Panc1 (cell line): Measurements from ENCODE around the gene SSBP4. TPM values are rescaled to one million over a fixed set of nuclear protein-coding genes. Genes with fewer than 3 reads are reported as not detected.

Source experiments
- ATAC-seq: fragments of 200-7000 bp; cut with Tn5 transposase; 2 replicates; pipeline ENCODE4 v1.9.1; 2020; ENCODE audit warnings: mild to moderate bottlenecking, moderate library complexity
- BruUV-seq: library from RNA; stranded (reverse); fragments of 400-500 nt; replicated peaks from 2 replicates; lab custom pipeline; 2021; lab: Mats Ljungman, UMichigan
- CTCF ChIA-PET: fragments of 300-600 bp; sonication (Branson Sonifier 250); formaldehyde crosslinking; loops from one replicate; lab custom pipeline; 2022; ENCODE audit warnings: antibody characterized with exemption; lab: Charles Lee
- POLR2A ChIA-PET: fragments of 300-600 bp; sonication (Branson Sonifier 250); formaldehyde crosslinking; loops from one replicate; lab custom pipeline; 2022; ENCODE audit warnings: antibody characterized with exemption; lab: Charles Lee
- DNase-seq: peaks from one replicate; pipeline ENCODE4 v3.0.0-alpha.2; 2010; ENCODE audit warnings: low read depth, low spot score
- H3K27ac ChIP-seq: 2 replicates; pipeline ENCODE4 v1.5.1; 2011; ENCODE audit warnings: mild to moderate bottlenecking, low read length, inconsistent platforms
- H3K27me3 ChIP-seq: fragments of 200-500 bp; sonication (Bioruptor generic); 2 replicates; pipeline ENCODE4 v1.6.0; 2014; ENCODE audit warnings: low read length, inconsistent platforms; ENCODE audit not compliant: control insufficient read depth, insufficient read depth
- H3K36me3 ChIP-seq: fragments of 200-500 bp; sonication (Bioruptor generic); 2 replicates; pipeline ENCODE4 v1.5.1; 2014; ENCODE audit warnings: inconsistent platforms, mild to moderate bottlenecking, low read length, moderate library complexity; ENCODE audit not compliant: control insufficient read depth, insufficient read depth
- H3K4me1 ChIP-seq: 2 replicates; pipeline ENCODE4 v1.5.1; 2011; ENCODE audit warnings: inconsistent platforms, mild to moderate bottlenecking, low read length, moderate library complexity; ENCODE audit not compliant: control insufficient read depth, insufficient read depth
- H3K4me3 ChIP-seq, 2 experiments: 2 replicates each; pipeline ENCODE4 v1.5.1; 2011 to 2012; ENCODE audit warnings: low read depth in 2 of 2, low read length in 2 of 2, mild to moderate bottlenecking in 2 of 2, inconsistent platforms in 1 of 2, moderate library complexity in 1 of 2
- H3K9me3 ChIP-seq: fragments of 200-500 bp; sonication (Bioruptor generic); 2 replicates; pipeline ENCODE4 v1.5.1; 2014; ENCODE audit warnings: low read depth, mild to moderate bottlenecking, inconsistent platforms, low read length, moderate library complexity; ENCODE audit not compliant: control insufficient read depth, insufficient read depth
- CTCF ChIP-seq: fragments of 450-650 bp; IDR thresholded peaks from 2 replicates; pipeline ENCODE4 v1.5.1; 2017; ENCODE audit warnings: mild to moderate bottlenecking
- POLR2AphosphoS5 ChIP-seq: IDR thresholded peaks from 2 replicates; pipeline ENCODE4 v1.6.1; 2012; ENCODE audit warnings: mild to moderate bottlenecking, low read depth, low read length, moderate library complexity
- REST ChIP-seq, 2 experiments: IDR thresholded peaks; 2 replicates each; pipeline ENCODE4 v1.6.1; 2011 to 2012; ENCODE audit warnings: low read depth in 2 of 2, control low read depth in 1 of 2, low read length in 1 of 2, mild to moderate bottlenecking in 1 of 2, moderate library complexity in 1 of 2; ENCODE audit not compliant: insufficient read depth in 1 of 2
- SIN3A ChIP-seq: IDR thresholded peaks from 2 replicates; pipeline ENCODE4 v1.6.1; 2012; ENCODE audit warnings: low read depth, mild to moderate bottlenecking, low read length, moderate library complexity, borderline replicate concordance; ENCODE audit not compliant: insufficient read depth
- TCF7L2 ChIP-seq: IDR thresholded peaks from 2 replicates; pipeline ENCODE4 v1.6.1; 2011; ENCODE audit warnings: mild to moderate bottlenecking, low read depth, low read length, inconsistent platforms
- in situ Hi-C: cut with HindIII; loops from 2 replicates; pipeline ENCODE4 v1.10.0; 2016; ENCODE audit warnings: low sequenced_read_pairs, low pct_unique_long_range_greater_than_20kb
- intact Hi-C: fragments of 100-400 bp; cut with micrococcal nuclease; formaldehyde crosslinking; loops from one replicate; pipeline ENCODE4 v1.10.0; 2022; ENCODE audit not compliant: unreplicated experiment
- total RNA-seq: library from RNA; stranded (reverse); gene quantifications from one replicate; pipeline ENCODE4 v1.2.1, GENCODE V29; 2021; ENCODE audit not compliant: unreplicated experiment

The SSBP4 gene
- total RNA-seq, 1 experiment from 2014 or later, result 128 TPM

- ChIA-PET POLR2A (interaction anchor here (0.6 kb wide), 1 partner anchor 29 kb away, joined by 10 read pairs; no protein-coding TSS in a partner anchor), CTCF (interaction anchor here (0.5 to 1.2 kb wide), 8 partner anchors 11 to 444 kb away, joined by 3 to 10 read pairs (median 4); no protein-coding TSS in a partner anchor)
- Histone ChIP-seq H3K9me3 (no peaks in the 10 kb centered on the region), H3K4me1 (peaks cover 11% of the 10 kb centered on the region), H3K4me3 (peak overlapping the region; percentile 72 to 96), H3K27ac (peak overlapping the region; percentile 82), H3K27me3 (no peaks in the 10 kb centered on the region), H3K36me3 (peaks cover 3% of the 10 kb centered on the region; the same call in 1 of the 2 replicates)
- DNase-seq, result no peak
- in situ Hi-C loops, result no loop called here
- no TSS peak for BruUV-seq
- ATAC-seq, result peak; percentile 80
- intact Hi-C loops, result no loop called here
- peak; percentile 29; the same call in 1 of the 2 replicates for TF ChIP-seq POLR2AphosphoS5
- TF ChIP-seq TCF7L2, result peak; percentile 33; the same call in 1 of the 2 replicates
- TF ChIP-seq CTCF, result peak; percentile 97
- TF ChIP-seq REST (IDR thresholded peaks at IDR 0.05; ENCODE audit: insufficient read depth in 1 of 2, low read depth in 2 of 2, low read length in 1 of 2), result 0 out of 4 replicates have a peak, but pooled peaks of 1 of the 2 experiments have one; percentile 34
- 0 out of 2 replicates have a peak, but pooled peaks have one; percentile 14 for TF ChIP-seq SIN3A
These were observed 30.9 kb upstream of the SSBP4 start for GRCh38 chr19:18388100-18388959.

GRCh38 chr19:18388960-18389725 lies 30.1 kb upstream of the SSBP4 start:
- Histone ChIP-seq H3K4me1 (peaks cover 11% of the 10 kb centered on the region), H3K27me3 (no peaks in the 10 kb centered on the region), H3K9me3 (no peaks in the 10 kb centered on the region), H3K36me3 (peaks cover 3% of the 10 kb centered on the region; the same call in 1 of the 2 replicates), H3K27ac (peak overlapping the region; percentile 82), H3K4me3 (peak overlapping the region; percentile 72 to 96)
- no peak for TF ChIP-seq CTCF
- TF ChIP-seq SIN3A, result no peak
- TF ChIP-seq REST (IDR thresholded peaks at IDR 0.05; ENCODE audit: insufficient read depth in 1 of 2, low read depth in 2 of 2, low read length in 1 of 2), result no peak
- TF ChIP-seq POLR2AphosphoS5, result no peak; the same call in 1 of the 2 replicates
- TF ChIP-seq TCF7L2, result no peak
- intact Hi-C loops (no loop called here), in situ Hi-C loops (no loop called here)
- ATAC-seq (no peak), DNase-seq (no peak)
- BruUV-seq, result no TSS peak
- ChIA-PET POLR2A (no interaction called here), CTCF (interaction anchor here (0.8 to 0.9 kb wide), 2 partner anchors 27 to 36 kb away, joined by 3 to 4 read pairs; no protein-coding TSS in a partner anchor)
